ENCODE measurements around the gene MAFF.

Gene MAFF

GRCh38 chr22:38170469-38170868 lies 31.3 kb upstream of the MAFF start:
- no peak for TF ChIP-seq CTCF (IDR thresholded peaks at IDR 0.05; ENCODE audit: low read depth, low read length)
- Histone ChIP-seq H3K36me3 (peaks cover 11% of the 10 kb centered on the region), H3K4me3 (ENCODE audit: low read depth, low read length) (no peak overlapping the region), H3K27me3 (ENCODE audit: insufficient read depth, low read depth, severe bottlenecking) (no peaks in the 10 kb centered on the region), H3K27ac (no peak overlapping the region; the same call in 1 of the 2 replicates), H3K9me3 (ENCODE audit: severe bottlenecking) (peaks cover 6% of the 10 kb centered on the region)
- no peak for DNase-seq

- TF ChIP-seq CTCF (IDR thresholded peaks at IDR 0.05; ENCODE audit: low read depth, low read length), result no peak
- DNase-seq, result no peak
- no peaks in the 10 kb centered on the region; the same call in 1 of the 2 replicates for H3K36me3 ChIP-seq
- no peaks in the 10 kb centered on the region for H3K9me3 ChIP-seq (ENCODE audit: severe bottlenecking)
- H3K27ac ChIP-seq, result no peak overlapping the region
- H3K27me3 ChIP-seq (ENCODE audit: insufficient read depth, low read depth, severe bottlenecking), result no peaks in the 10 kb centered on the region
- no peak overlapping the region for H3K4me3 ChIP-seq (ENCODE audit: low read depth, low read length)
Observed at GRCh38 chr22:38171927-38172831, 29.6 kb upstream of the MAFF start.

GRCh38 chr22:38172832-38173640 lies 28.8 kb upstream of the MAFF start:
- Histone ChIP-seq H3K27me3 (ENCODE audit: insufficient read depth, low read depth, severe bottlenecking) (no peaks in the 10 kb centered on the region), H3K4me3 (ENCODE audit: low read depth, low read length) (no peak overlapping the region), H3K36me3 (no peaks in the 10 kb centered on the region; the same call in 1 of the 2 replicates), H3K9me3 (ENCODE audit: severe bottlenecking) (no peaks in the 10 kb centered on the region), H3K27ac (no peak overlapping the region)
- no peak for TF ChIP-seq CTCF (IDR thresholded peaks at IDR 0.05; ENCODE audit: low read depth, low read length)
- no peak for DNase-seq

- DNase-seq, result no peak
- no peak for TF ChIP-seq CTCF (IDR thresholded peaks at IDR 0.05; ENCODE audit: low read depth, low read length)
- no peak overlapping the region for H3K4me3 ChIP-seq (ENCODE audit: low read depth, low read length)
- no peaks in the 10 kb centered on the region for H3K27me3 ChIP-seq (ENCODE audit: insufficient read depth, low read depth, severe bottlenecking)
- no peaks in the 10 kb centered on the region for H3K36me3 ChIP-seq
- H3K27ac ChIP-seq, result no peak overlapping the region
- no peaks in the 10 kb centered on the region for H3K9me3 ChIP-seq (ENCODE audit: severe bottlenecking)
Observed at GRCh38 chr22:38173641-38173906, 28.2 kb upstream of the MAFF start.

GRCh38 chr22:38174626-38175025 lies 27.2 kb upstream of the MAFF start:
- H3K27me3 ChIP-seq (ENCODE audit: insufficient read depth, low read depth, severe bottlenecking), result no peaks in the 10 kb centered on the region
- DNase-seq, result no peak
- H3K36me3 ChIP-seq, result no peaks in the 10 kb centered on the region
- H3K27ac ChIP-seq, result no peak overlapping the region
- TF ChIP-seq CTCF (IDR thresholded peaks at IDR 0.05; ENCODE audit: low read depth, low read length), result no peak
- no peaks in the 10 kb centered on the region for H3K9me3 ChIP-seq (ENCODE audit: severe bottlenecking)
- H3K4me3 ChIP-seq (ENCODE audit: low read depth, low read length), result no peak overlapping the region
